Neutrophil (primary cell): ENCODE results near the gene NPFFR2.

ENCODE experiments used
- H3K27ac ChIP-seq: fragments of 200-600 bp; sonication (generic); 2 replicates; pipeline ENCODE4 v1.5.1; 2016; ENCODE audit warnings: mild to moderate bottlenecking, moderate library complexity
- H3K27me3 ChIP-seq: fragments of 200-600 bp; sonication (generic); 2 replicates; pipeline ENCODE4 v1.6.0; 2016; ENCODE audit warnings: mild to moderate bottlenecking
- H3K36me3 ChIP-seq: fragments of 200-600 bp; sonication (generic); 2 replicates; pipeline ENCODE4 v1.5.1; 2017
- H3K4me1 ChIP-seq, 2 experiments: fragments of 200-600 bp in 1 of 2; sonication (generic) in 1 of 2; 1 replicate in 1 of 2; 2 replicates in 1 of 2; pipeline versions ENCODE4 v1.5.1 to v1.6.1; 2013 to 2016; ENCODE audit warnings: low read depth in 1 of 2, low read length in 1 of 2, mild to moderate bottlenecking in 1 of 2, moderate library complexity in 1 of 2; ENCODE audit not compliant: control insufficient read depth in 1 of 2, insufficient read depth in 1 of 2
- H3K4me3 ChIP-seq, 2 experiments: fragments of 200-600 bp in 1 of 2; sonication (generic) in 1 of 2; 1 replicate in 1 of 2; 2 replicates in 1 of 2; pipeline ENCODE4 v1.5.1; 2013 to 2016; ENCODE audit warnings: low read depth in 1 of 2, low read length in 1 of 2, mild to moderate bottlenecking in 1 of 2, moderate library complexity in 1 of 2
- H3K9me3 ChIP-seq: fragments of 200-600 bp; sonication (generic); 2 replicates; pipeline ENCODE4 v1.5.1; 2016
- CTCF ChIP-seq: fragments of 200-600 bp; sonication (generic); IDR thresholded peaks from 2 replicates; pipeline ENCODE4 v1.5.1; 2016; ENCODE audit warnings: antibody characterized with exemption

Gene NPFFR2

GRCh38 chr4:72011906-72012305 is 19.9 kb upstream of the NPFFR2 start:
- no peak overlapping the region for H3K4me3 ChIP-seq
- no peaks in the 10 kb centered on the region for H3K9me3 ChIP-seq
- H3K27ac ChIP-seq = no peak overlapping the region
- no peak for TF ChIP-seq CTCF
- no peaks in the 10 kb centered on the region for H3K27me3 ChIP-seq
- H3K36me3 ChIP-seq = no peaks in the 10 kb centered on the region
- no peaks in the 10 kb centered on the region for H3K4me1 ChIP-seq

GRCh38 chr4:72016011-72016410 is 15.8 kb upstream of the NPFFR2 start:
- no peak overlapping the region for H3K4me3 ChIP-seq
- H3K27ac ChIP-seq = no peak overlapping the region
- H3K36me3 ChIP-seq = no peaks in the 10 kb centered on the region
- no peak for TF ChIP-seq CTCF
- H3K4me1 ChIP-seq = no peaks in the 10 kb centered on the region
- H3K9me3 ChIP-seq = no peaks in the 10 kb centered on the region
- H3K27me3 ChIP-seq = no peaks in the 10 kb centered on the region

- H3K4me1 ChIP-seq = no peaks in the 10 kb centered on the region
These were observed 12.1 kb upstream of the NPFFR2 start for GRCh38 chr4:72019688-72020087.

GRCh38 chr4:72022553-72022952 is 9.2 kb upstream of the NPFFR2 start:
- no peak for TF ChIP-seq CTCF
- H3K36me3 ChIP-seq = no peaks in the 10 kb centered on the region
- no peak overlapping the region for H3K27ac ChIP-seq
- no peak overlapping the region for H3K4me3 ChIP-seq
- no peaks in the 10 kb centered on the region for H3K4me1 ChIP-seq
- H3K27me3 ChIP-seq = no peaks in the 10 kb centered on the region
- no peaks in the 10 kb centered on the region for H3K9me3 ChIP-seq

More at GRCh38 chr4:72019688-72020087, 12.1 kb upstream of the NPFFR2 start:
- no peaks in the 10 kb centered on the region for H3K27me3 ChIP-seq
- TF ChIP-seq CTCF = no peak
- H3K27ac ChIP-seq = no peak overlapping the region
- H3K4me3 ChIP-seq = no peak overlapping the region
- no peaks in the 10 kb centered on the region for H3K9me3 ChIP-seq
- no peaks in the 10 kb centered on the region for H3K36me3 ChIP-seq

- no peaks in the 10 kb centered on the region for H3K4me1 ChIP-seq
- no peaks in the 10 kb centered on the region for H3K9me3 ChIP-seq
- no peaks in the 10 kb centered on the region for H3K27me3 ChIP-seq
- H3K36me3 ChIP-seq = no peaks in the 10 kb centered on the region
- no peak for TF ChIP-seq CTCF
- no peak overlapping the region for H3K27ac ChIP-seq
- no peak overlapping the region for H3K4me3 ChIP-seq
These were observed 23.8 kb downstream of the NPFFR2 start for GRCh38 chr4:72055566-72055965.

- no peak for TF ChIP-seq CTCF
- Histone ChIP-seq H3K9me3 (no peaks in the 10 kb centered on the region), H3K27ac (no peak overlapping the region), H3K36me3 (no peaks in the 10 kb centered on the region), H3K27me3 (no peaks in the 10 kb centered on the region), H3K4me3 (no peak overlapping the region), H3K4me1 (no peaks in the 10 kb centered on the region)
These were observed 31.9 kb downstream of the NPFFR2 start for GRCh38 chr4:72063726-72064125.
